Measurements from ENCODE around the gene FAM72B.
"Not testable (repeated sequence)": the region's sequence is repeated elsewhere in the genome, so short reads cannot be mapped to it uniquely, and the experiment has no call there.

FAM72B gene

DNA sequence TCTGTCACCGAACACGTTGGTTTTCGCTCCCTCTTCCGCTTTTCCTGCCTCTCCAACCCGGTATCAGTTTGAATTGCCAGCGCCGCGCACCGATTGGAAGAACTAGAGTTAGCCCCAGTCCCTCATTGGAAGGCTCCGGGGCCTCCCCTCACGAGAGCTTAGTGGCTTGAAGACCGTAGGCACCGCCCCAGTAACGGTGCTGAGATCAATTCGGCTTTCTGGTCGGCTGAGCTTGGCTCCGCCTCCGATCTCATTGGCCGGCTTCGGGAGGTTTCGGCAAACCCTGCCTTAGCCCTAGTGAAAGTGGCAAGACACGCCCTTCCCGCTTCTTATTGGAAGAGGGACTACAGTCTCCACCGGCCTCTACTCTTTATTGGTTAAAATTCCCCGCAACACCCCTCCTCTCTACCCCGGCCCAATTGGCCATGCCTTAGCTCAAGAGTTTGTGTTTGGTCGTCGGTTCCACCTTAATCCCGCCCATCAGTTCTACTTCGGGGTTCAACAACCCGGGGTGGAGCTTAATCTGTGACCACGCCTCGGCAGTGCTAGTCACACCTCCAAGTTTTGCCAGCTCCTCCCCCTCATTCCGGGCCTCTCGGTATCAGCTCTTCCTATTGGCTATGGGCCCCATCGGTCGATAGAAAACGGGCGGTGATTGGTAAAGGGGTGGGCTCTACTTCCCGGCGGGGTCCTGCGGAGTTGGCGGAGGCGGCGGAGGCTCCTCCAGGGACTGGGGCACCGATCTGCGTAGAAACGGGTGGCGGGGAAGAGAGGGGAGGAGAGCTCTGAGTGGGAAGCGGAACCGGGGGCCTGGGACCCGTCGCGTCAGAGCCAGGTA, at the start of gene FAM72B, which contains the start of gene SRGAP2C:
TSS of gene FAM72B (minus strand) at position 51 of the 838 bp plus-strand sequence. CDS start 851 bp downstream, outside the sequence.
TSS of gene SRGAP2C (plus strand) at position 686 of the 838 bp plus-strand sequence. CDS start 2,472 bp downstream, outside the sequence.
- DNase-seq (ENCODE audit: low spot score) = peak; percentile 95

DNA sequence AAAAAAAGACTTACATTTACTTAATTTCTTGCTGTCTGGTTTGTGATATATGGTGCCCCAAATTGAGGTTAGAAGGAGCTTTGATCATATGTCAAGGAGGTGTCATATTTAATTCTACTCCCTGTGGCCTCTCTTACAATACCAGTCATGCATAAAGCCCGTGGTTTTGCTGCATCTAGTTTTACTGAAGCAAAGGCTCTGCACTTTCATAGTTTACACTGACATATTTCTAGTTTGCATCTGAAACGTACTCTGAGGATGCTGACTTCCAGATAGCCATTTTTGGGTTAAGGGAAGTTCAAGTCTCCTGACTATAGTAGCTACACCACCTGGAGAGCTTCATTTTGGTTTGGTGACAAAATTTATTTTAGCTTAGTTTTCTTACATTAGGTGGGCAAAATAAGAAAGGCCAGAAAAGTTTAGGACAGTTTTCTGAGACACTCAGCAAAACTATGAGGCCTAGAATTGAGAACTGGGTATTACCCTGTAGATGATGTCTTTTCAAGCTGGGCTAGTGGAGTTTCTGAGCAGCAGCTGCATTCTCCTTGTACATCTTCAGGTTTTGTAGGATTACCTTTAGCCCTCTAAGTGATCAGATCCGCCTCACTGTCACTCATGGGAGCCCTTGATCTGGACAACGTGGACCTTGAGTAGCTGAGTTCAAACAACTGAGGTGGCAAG, 48.4 kb upstream of the FAM72B start:
- not testable (repeated sequence) for DNase-seq (ENCODE audit: low spot score)

DNA sequence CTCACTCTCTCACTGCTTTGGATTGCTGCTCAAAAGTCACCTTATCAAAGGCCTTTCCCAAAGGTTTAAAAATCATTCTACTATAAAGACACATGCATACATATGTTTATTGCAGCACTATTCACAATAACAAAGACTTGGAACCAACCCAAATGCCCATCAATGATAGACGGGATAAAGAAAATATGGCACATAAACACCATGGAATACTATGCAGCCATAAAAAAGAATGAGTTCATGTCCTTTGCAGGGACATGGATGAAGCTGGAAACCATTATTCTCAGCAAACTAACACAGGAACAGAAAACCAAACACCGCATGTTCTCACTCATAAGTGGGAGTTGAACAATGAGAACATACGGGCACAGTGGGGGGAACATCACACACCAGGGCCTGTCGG, 46.5 kb upstream of the FAM72B start:
- DNase-seq (ENCODE audit: low spot score) = not testable (repeated sequence)

DNA sequence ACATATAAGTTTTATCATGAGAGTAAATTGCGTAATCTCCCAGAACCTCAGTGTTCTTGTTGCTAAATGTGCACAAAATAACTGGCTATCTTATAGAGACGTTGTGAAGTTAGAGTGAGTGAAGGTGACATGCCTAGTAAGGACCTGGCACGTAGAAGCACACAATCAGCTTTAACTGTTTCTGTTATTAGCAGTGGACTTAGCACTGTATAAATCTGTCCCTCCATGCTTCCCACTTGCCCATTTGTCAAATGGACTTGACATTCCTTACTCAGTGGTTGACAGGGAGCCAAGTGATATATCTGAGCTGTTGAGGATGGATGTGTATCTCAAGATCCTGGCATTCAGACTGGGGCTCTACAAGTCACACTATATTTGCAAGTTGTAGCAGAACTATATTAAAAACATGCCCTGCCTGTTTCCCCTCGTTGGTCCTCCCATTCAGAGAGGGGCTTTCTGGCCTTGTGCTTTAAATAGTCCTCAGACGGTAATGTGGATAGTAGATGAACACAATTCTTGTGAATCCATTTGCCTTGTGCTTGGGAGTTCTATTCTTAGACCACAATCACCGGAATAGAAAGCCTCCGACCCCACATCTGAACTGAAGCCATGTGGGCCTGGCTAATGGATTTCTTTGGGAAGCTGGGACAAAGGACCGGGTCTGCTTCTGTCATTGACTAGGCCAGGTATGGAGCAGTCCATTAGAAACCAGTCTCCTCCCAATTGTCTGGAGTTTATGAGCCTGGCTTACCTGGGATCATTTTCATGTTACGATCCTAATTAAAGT, 43.6 kb upstream of the FAM72B start:
- not testable (repeated sequence) for DNase-seq (ENCODE audit: low spot score)

DNA sequence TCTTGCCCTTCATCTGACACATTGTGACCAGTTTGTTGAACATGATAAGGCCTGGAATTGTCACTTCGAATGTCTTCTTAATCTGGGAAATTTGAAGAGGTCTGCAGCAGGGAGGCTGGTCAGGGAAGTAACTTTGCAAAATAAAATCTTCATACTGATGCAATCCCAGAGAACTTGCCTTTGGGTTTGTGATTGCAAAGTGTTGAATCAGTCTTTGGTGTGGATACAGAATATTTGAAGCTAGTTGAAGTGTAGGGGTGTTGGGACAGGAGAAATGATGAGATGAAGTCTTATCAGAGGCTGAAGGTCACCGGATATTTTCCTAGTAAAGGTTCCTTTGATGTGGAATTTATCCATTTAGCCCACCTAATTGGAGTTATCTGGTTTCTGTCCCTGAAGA, 42.8 kb upstream of the FAM72B start:
- DNase-seq (ENCODE audit: low spot score) = not testable (repeated sequence)

DNA sequence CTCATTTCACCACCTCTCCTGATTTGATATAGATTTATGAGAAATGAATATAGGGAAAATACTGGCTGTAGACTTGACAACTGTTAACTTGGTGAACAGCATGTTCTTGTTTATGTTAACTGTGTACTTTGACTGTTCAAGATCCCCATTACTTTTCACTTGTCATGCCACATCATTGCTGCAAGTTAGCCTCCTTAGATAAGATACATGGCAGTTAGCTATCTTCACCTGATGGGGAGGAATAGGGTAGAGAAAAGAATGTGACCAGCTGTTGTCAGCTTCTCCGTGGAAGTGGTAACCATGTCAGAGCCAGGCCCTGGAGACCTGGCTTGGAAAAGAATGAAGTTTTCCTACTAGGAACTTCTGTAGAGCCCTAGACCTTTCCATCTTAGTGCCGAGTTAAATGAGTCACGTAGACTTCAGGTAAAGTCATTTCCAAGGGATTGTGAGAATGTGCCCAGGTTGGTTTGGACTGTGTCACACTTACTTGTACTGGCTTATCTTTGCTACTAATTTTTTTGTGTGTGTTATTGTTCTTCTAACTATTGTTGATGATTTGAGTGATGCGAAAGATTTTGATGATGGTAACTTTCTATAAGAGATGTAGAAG, 42.3 kb upstream of the FAM72B start:
- not testable (repeated sequence) for DNase-seq (ENCODE audit: low spot score)

DNA sequence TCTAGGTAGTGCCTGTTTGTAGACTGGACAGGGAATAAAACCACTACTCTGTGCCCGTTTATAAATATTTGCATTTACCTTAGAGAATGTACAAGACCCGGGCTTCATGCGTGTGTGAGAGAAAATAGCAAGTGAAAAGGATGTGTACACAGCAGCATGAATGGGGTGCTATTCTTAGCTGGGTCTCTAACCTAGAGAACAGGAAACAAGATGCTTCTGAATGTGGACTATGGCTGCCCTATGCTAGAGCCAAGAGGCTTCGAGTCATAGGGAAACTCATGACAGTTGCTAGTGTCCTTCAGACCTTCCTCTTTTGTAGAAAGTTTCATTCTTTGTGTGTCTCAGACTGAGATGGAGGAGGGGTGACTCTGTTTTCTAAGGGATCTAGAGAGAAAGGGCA, 40.6 kb upstream of the FAM72B start:
- not testable (repeated sequence) for DNase-seq (ENCODE audit: low spot score)

DNA sequence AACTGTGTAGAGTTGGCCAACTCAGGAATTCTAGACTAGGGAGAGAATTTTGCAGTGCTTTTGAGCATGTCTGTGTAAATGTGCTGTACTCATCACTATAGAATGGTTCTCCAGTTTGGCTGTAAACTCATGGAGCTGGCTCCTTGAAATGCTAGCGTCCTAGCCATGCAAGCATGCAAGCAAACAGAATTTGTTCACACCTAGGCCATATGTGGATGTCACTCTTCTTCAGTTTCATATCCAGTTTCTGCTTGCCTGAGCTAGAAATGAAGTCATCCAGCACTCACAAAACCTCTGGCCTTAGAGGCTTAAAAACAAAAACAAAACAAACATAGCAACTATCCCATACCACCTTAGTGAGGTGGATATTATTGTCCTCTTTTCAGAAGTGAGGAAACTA, 37.6 kb upstream of the FAM72B start:
- DNase-seq (ENCODE audit: low spot score) = not testable (repeated sequence)

DNA sequence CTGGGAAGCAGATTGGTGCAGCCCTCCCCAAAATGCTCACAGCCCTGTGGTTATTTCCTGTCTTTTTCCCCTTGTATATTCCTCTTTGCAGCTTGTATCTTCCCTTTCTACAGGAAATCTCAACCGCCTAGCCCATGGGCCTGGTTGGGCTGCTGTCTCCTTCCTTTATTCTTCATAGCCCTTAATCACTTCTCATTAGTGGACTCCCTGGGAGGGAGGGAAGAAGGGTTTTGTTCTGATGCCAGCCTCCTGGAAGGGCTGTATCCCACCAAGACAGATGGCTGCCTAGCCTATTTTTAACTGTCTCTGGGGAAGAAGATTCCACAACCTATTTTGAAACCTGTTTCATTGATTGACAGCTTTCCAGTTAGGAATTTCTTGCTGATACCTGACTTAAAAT, 32.5 kb upstream of the FAM72B start:
- DNase-seq (ENCODE audit: low spot score) = not testable (repeated sequence)

DNA sequence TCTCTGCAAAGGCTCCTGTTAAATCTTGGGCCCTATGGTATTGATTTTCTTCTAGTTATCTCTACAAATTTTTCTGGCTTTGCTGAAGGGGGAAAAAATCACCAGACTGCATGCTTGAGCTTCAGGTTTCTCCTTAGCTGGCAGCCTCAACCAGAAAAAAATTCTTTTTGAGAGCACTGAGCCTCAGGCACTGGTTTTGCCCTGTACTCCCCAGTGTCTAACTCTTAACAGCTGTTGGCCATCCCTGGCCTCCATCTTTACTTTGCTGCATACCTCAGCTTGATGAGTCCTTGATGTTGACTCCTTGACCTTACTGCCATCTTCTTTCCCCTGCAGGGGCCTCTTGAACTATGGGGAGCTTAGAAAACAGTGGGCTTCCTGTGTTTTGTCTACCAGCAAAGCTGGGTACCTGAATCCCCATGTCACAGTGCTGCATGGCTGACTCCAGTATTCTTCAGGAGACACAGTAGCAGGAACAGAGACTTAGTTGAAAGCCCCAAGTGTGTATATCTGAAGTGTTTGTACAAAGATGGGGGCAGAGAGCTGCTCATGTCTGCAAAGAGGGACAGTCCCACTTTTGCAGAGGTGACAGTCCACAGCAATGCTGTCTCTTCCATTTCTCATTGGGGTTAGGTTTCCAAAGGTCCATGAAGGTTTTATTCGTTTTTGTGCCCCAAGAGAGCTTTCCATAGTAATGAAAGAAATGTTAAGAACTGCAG, 31.7 kb upstream of the FAM72B start:
- DNase-seq (ENCODE audit: low spot score) = not testable (repeated sequence)

DNA sequence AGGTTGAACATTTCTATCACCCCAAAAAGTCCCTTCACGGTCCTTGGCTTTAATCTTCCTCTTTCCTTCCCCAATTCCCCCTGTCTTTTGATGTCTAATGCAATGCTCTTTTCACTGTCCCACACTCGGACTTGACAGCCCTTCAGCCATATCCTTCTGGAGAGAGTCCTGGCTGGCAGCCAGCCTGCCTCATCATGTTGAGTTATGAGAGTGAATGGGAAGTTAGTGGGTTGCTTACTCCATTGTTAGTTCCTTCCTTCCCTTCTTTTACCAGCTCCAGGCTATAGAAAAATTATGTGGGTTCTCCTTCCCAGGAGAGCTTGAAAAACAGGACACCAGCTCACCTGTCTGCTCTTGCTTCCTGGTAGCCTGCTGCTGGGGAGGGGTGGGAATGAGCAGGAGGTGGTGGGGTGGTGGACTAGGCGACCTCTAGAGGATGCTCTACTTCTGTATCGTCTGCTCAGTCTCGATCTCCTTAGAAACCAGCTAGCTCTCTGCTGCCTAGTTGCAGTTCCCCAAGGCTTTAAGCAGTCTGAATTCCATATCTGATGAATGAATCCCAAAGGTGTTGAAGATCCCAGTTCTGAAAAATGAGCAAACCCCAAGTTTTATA, 30.5 kb upstream of the FAM72B start:
- DNase-seq (ENCODE audit: low spot score) = not testable (repeated sequence)

DNA sequence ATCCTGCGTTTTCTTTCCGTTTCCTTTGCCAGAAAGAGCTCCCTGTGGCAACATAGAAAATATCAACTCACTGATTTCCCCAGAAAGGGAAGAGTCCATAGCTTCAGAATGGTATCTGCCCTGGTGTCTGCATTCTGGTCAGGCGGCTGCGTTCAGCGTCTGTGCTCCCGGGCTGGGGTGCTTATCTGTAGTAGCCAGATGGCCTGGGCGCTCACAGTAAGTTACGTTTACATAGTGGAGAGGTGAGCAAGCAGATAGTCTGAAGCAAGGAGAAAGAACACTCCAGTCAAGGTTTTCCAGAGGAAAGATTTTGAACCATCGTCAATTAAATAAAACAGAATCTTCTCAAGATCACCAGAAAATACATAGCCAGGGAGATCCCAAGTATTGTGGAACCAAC, 29.4 kb upstream of the FAM72B start:
- DNase-seq (ENCODE audit: low spot score) = not testable (repeated sequence)

DNA sequence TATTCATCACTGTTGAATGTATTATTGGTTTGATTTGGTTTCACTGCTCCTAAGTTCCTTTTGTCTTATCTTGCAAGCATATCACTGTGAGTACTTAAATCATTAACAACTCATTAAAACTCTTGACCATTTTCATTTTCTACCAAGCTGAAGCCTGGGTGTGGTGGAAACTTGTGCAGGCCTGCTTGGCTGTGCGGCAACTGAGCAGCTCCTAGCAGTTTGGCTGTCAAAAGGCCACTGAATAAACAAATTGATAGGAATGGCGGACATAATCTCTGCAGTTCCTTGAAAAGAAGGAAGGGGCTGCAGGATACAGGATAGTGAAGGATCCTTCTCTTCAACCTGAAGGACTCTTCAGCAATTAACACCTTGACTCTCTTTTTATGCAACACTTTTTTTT, 26.6 kb upstream of the FAM72B start:
- DNase-seq (ENCODE audit: low spot score) = not testable (repeated sequence)

DNA sequence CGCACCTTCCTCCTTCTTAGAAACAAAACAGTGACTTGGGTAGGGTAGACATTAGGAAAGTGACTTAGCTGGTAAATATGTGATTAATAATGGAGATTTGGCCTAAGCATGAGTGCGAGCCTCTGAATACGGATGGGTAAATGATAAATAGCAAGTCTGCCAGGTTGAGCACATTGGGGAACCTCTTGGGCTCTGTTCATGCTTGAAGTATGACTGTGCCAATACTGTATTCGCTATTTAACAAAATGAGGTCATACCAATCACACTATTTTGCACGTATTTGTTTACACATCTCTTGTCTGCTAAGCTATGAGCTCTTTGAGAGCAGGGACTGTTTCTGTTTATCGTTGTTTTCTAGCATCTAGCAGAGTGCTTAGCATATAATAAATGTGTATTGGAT, 24.2 kb upstream of the FAM72B start:
- not testable (repeated sequence) for DNase-seq (ENCODE audit: low spot score)

DNA sequence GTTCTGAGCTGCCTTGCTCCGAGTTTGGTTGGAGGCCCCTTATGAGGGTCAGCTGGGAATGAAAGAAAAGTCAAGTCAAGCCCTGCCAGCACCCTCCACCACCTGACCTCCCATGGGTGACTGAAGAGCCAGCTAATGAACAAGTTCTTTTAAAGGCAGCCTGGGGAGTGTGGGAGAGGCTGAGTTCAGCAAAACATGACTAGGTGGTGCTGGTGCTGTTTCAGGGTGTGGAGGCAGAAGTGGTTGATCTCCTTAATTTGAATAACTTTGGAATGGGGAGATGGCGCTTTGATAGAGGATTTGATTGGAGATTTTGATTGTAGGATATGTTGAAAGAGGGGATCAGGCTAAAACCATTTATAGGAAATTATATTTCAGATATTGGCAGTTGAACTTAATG, 23.2 kb upstream of the FAM72B start:
- DNase-seq (ENCODE audit: low spot score) = not testable (repeated sequence)

DNA sequence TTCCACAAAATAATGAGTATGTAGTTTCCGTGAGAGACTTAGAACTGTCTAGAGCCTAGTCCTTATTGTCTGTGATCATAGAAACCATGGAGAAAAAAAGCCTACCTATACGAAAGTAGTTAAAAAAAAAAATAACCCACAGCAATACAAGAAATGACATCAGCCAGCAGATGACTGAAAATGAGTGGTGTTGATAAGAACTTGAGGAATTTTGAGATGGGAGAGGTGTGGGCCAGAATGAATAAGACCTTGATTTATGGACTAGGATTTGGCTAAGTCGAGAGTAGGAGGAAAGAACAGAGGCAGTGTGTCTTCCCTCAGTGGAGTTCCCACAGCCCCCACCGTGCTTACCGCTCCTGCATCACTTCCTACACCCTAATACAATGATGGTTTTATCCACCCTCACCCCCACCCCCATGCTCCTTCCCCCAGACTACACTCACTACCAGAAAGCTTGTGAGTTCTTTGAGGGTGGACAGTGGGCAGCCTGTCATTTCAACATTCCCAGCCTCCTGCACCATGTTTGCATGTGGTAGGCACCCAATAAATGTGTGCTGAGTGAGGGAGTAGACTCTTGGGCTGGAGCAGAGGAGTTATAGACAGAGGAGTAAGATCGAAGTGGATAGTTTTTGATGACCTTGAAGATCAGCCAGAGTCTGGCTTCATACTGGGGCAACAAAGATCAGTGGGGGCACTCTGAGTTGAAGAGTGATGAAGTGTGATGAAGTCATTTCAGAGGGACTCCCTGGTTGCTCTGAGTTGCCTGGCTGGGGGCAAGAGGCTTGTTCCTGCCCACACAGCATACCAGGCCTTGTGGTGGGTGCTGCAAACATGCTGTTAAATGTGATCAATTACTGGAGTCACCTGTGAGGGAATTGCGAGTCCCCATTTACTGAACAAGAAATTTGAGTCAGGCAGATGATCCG, 21.9 kb upstream of the FAM72B start:
- not testable (repeated sequence) for DNase-seq (ENCODE audit: low spot score)

DNA sequence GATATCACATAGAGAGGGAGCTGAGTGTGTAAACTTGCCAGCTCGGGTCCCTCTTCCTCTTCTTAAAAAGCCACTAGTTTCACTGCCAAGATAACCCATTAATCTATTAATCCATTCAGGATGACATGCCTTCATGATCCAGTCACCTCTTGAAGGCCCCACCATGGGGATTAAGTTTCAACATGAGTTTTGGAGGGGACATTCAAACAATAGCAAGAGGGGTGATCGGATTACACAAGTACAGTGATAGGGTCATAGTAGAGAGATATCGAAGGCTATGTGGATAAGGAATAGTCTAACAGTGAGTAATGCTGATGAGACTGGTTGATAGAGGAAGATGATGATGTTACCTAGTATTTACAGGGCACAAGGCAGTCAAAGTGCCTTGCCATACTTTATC, 18.8 kb upstream of the FAM72B start:
- DNase-seq (ENCODE audit: low spot score) = not testable (repeated sequence)

DNA sequence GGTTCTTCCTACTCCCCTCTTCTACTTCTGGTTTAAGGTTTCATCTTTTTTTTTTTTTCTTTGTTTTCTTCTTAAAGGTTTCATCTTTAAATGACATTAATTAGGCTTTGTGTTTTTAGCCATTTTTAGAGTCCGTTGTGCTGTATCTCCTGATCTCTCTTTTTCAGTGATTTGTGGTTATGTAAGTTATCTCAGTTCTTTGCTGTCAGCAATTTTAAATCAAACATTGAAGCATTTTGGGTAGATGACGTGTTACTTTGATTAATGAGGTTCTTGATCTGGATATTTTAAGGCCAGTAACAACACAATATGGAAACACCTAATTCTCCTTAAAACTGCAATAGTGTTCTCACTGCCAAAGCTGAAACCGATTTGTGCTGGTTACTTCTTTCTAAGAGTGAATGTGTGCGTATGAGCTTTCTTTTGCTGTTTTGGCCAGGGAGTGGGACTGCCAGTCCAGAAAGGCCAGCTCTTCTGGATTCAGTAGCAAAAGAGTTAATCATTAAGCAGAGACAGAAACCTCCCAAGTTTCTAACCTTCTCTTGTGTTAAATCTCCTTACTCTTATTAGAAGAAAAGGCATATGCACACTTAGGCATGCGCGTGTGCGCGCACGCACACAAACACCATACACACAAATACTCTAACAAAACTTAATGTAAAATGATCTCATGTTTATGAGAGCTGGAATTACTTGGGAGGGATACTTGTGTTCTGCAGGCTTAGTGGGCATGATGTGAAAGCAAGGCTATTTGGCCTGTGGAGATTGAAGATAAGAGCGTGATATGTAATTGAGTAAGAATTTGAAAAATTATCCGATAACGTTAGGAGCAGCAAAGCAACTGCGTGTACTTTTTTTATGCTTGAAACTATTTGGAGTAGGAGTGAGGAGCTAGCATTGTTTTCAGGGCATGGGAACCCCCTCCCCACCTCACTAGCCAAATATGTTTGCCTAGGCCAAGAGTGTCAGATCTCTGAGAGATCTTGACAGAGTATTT, 17.1 kb upstream of the FAM72B start:
- not testable (repeated sequence) for DNase-seq (ENCODE audit: low spot score)
